Body of pancreas (tissue), 4 donors: Measurements from ENCODE around the gene GCLC. TPM values are rescaled to one million over a fixed set of nuclear protein-coding genes. Genes with fewer than 3 reads are reported as not detected.

ENCODE experiments used
- ATAC-seq: fragments of 150-250 bp; one replicate; pipeline ENCODE4 v1.9.1; 2016
- DNase-seq, 4 donors: peaks; one replicate each; pipeline ENCODE4 v3.0.0-alpha.2; 2019
- H3K27ac ChIP-seq, 4 donors: fragments of 200-600 bp; sonication (generic); 1 replicate in 3 of 4; 2 replicates in 1 of 4; pipeline versions ENCODE4 v1.5.1 to v1.6.1; 2016 to 2019; ENCODE audit warnings: mild to moderate bottlenecking in 1 of 4, mixed read lengths in 1 of 4, moderate library complexity in 1 of 4
- H3K27me3 ChIP-seq, 2 donors: fragments of 200-600 bp; sonication (generic); one replicate each; pipeline ENCODE4 v1.6.0; 2016; ENCODE audit warnings: mild to moderate bottlenecking in 1 of 2
- H3K36me3 ChIP-seq, 2 donors: fragments of 200-600 bp; sonication (generic); replicated peaks in 1 of 2; 2 replicates each; pipeline ENCODE4 v1.5.1; 2016; ENCODE audit warnings: low read depth in 2 of 2; ENCODE audit not compliant: insufficient read depth in 1 of 2
- H3K4me1 ChIP-seq: fragments of 200-600 bp; sonication (generic); one replicate; pipeline ENCODE4 v1.6.0; 2016
- H3K4me3 ChIP-seq, 2 donors: fragments of 200-600 bp; sonication (generic); 1 replicate in 1 of 2; 2 replicates in 1 of 2; pipeline ENCODE4 v1.5.1; 2016 to 2019
- H3K9me3 ChIP-seq, 3 donors: fragments of 200-600 bp; sonication (generic); 1 replicate in 2 of 3; 2 replicates in 1 of 3; pipeline ENCODE4 v1.5.1; 2016
- CTCF ChIP-seq, 7 experiments: fragments of 450-650 bp in 4 of 7; fragments of 200-600 bp in 3 of 7; sonication (generic) in 3 of 7; IDR thresholded peaks; one replicate each; pipeline ENCODE4 v1.5.1; 2016 to 2019; ENCODE audit warnings: antibody characterized with exemption in 7 of 7
- POLR2A ChIP-seq, 3 donors: fragments of 450-650 bp; IDR thresholded peaks; one replicate each; pipeline ENCODE4 v1.6.1; 2016; ENCODE audit warnings: antibody characterized with exemption in 3 of 3, mild to moderate bottlenecking in 2 of 3
- whole genome bisulfite sequencing, 2 donors: methylation state at CpG; one replicate each; pipeline ENCODE4 v1.1.5; 2017; 5-methylcytosine and 5-hydroxymethylcytosine counted together
- intact Hi-C: fragments of 100-400 bp; cut with DNase I; formaldehyde crosslinking; loops from one replicate; pipeline ENCODE4 v1.15.1; 2023
- total RNA-seq, 2 donors: library from RNA; depleted of rRNA; stranded (reverse); fragments of >200 nt; gene quantifications; one replicate each; pipeline ENCODE4 v1.1.0, GENCODE V29; 2016

GCLC gene
- total RNA-seq, 2 donors from 2014 or later = 27.2 to 30.7 TPM

GRCh38 chr6:53496797-53497375 is 48.0 kb downstream of the GCLC start:
- H3K36me3 ChIP-seq = peaks cover 0 to 10% of the 10 kb centered on the region in 2 donors
- TF ChIP-seq POLR2A (IDR thresholded peaks at IDR 0.05) (no peak), CTCF (IDR thresholded peaks at IDR 0.05) (no peak)
- DNase-seq (no peak), ATAC-seq (peak; percentile 38)
- H3K4me1 ChIP-seq = peaks cover 21% of the 10 kb centered on the region
- peak overlapping the region in 2 of 4 donors; percentile 22 to 39 for H3K27ac ChIP-seq
- 31 to 43% methylated on average over 5 of the region's 5 CpGs for WGBS, 2 donors
- H3K27me3 ChIP-seq = no peaks in the 10 kb centered on the region
- H3K9me3 ChIP-seq = no peaks in the 10 kb centered on the region
- intact Hi-C loops = loop anchor here (10.0 kb wide), 1 partner anchor 228 kb away; no protein-coding TSS in a partner anchor
- no peak overlapping the region for H3K4me3 ChIP-seq

- Histone ChIP-seq H3K4me1 (peaks cover 21% of the 10 kb centered on the region), H3K4me3 (no peak overlapping the region), H3K27ac (peak overlapping the region in 1 of 4 donors; percentile 39), H3K27me3 (no peaks in the 10 kb centered on the region), H3K9me3 (no peaks in the 10 kb centered on the region), H3K36me3 (peaks cover 0 to 10% of the 10 kb centered on the region in 2 donors)
- TF ChIP-seq CTCF (IDR thresholded peaks at IDR 0.05) = no peak
- TF ChIP-seq POLR2A (IDR thresholded peaks at IDR 0.05) = no peak
- 79% methylated on average over 6 of the region's 6 CpGs for WGBS, 2 donors
- ATAC-seq (no peak), DNase-seq (no peak)
- intact Hi-C loops = loop anchor here (10.0 kb wide), 1 partner anchor 229 kb away; no protein-coding TSS in a partner anchor
Measured at GRCh38 chr6:53495506-53496499, 49.1 kb downstream of the GCLC start.

GRCh38 chr6:53494076-53494475 is 50.8 kb downstream of the GCLC start:
- Histone ChIP-seq H3K36me3 (no peaks in the 10 kb centered on the region), H3K9me3 (no peaks in the 10 kb centered on the region), H3K4me1 (peaks cover 21% of the 10 kb centered on the region), H3K27me3 (no peaks in the 10 kb centered on the region), H3K4me3 (no peak overlapping the region), H3K27ac (no peak overlapping the region)
- intact Hi-C loops = loop anchor here (10.0 kb wide), 1 partner anchor 231 kb away; no protein-coding TSS in a partner anchor
- ATAC-seq = no peak
- TF ChIP-seq POLR2A (IDR thresholded peaks at IDR 0.05) (no peak), CTCF (IDR thresholded peaks at IDR 0.05) (no peak)
- WGBS, 2 donors = 54 to 70% methylated on average over 4 of the region's 4 CpGs
- no peak for DNase-seq

GRCh38 chr6:53493635-53494025 is 51.3 kb downstream of the GCLC start:
- no peak overlapping the region for H3K4me3 ChIP-seq
- H3K36me3 ChIP-seq = no peaks in the 10 kb centered on the region
- no peaks in the 10 kb centered on the region for H3K9me3 ChIP-seq
- ATAC-seq = no peak
- H3K27ac ChIP-seq = no peak overlapping the region
- DNase-seq = no peak
- H3K4me1 ChIP-seq = peaks cover 21% of the 10 kb centered on the region
- H3K27me3 ChIP-seq = no peaks in the 10 kb centered on the region
- WGBS, 2 donors = 35 to 41% methylated on average over 2 of the region's 2 CpGs
- TF ChIP-seq CTCF (IDR thresholded peaks at IDR 0.05) = no peak
- TF ChIP-seq POLR2A (IDR thresholded peaks at IDR 0.05) = no peak
- intact Hi-C loops = loop anchor here (10.0 kb wide), 1 partner anchor 231 kb away; no protein-coding TSS in a partner anchor
